ENCODE measurements around the gene MMP15.

DNA sequence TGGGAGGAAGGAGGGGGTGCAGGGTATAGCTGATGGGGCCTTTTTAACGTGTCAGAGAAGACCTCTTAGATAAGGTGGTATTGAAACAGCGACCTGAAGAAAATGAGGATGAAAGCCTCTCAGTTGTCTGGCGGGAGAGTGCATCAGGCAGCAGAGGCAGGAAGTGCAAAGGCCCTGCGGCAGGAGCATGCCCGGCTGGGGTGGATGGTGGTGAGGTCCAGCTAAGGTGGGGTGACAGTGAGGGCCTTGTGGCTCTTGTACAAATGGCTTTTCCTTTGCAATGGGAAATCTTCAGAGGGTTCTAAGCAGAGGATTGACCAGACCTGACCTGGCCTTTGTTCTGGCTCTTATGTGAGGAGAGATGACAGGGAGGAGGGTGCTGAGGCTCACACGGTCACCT is 11.4 kb downstream of the MMP15 start:
- TF ChIP-seq CTCF (IDR thresholded peaks at IDR 0.05) = no peak
- TF ChIP-seq POLR2A (IDR thresholded peaks at IDR 0.05) = no peak

All from uterus (tissue), 2 donors.